NCI-H1048 (cell line): ENCODE data around the gene CCNDBP1.
"Not testable (repeated sequence)": the region's sequence is repeated elsewhere in the genome, so short reads cannot be mapped to it uniquely, and the experiment has no call there.

Experiments
- DNase-seq: peaks from one replicate; lab custom pipeline; 2025; lab: John Stamatoyannopoulos, UW

Gene CCNDBP1, protein sequence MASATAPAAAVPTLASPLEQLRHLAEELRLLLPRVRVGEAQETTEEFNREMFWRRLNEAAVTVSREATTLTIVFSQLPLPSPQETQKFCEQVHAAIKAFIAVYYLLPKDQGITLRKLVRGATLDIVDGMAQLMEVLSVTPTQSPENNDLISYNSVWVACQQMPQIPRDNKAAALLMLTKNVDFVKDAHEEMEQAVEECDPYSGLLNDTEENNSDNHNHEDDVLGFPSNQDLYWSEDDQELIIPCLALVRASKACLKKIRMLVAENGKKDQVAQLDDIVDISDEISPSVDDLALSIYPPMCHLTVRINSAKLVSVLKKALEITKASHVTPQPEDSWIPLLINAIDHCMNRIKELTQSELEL

DNA sequence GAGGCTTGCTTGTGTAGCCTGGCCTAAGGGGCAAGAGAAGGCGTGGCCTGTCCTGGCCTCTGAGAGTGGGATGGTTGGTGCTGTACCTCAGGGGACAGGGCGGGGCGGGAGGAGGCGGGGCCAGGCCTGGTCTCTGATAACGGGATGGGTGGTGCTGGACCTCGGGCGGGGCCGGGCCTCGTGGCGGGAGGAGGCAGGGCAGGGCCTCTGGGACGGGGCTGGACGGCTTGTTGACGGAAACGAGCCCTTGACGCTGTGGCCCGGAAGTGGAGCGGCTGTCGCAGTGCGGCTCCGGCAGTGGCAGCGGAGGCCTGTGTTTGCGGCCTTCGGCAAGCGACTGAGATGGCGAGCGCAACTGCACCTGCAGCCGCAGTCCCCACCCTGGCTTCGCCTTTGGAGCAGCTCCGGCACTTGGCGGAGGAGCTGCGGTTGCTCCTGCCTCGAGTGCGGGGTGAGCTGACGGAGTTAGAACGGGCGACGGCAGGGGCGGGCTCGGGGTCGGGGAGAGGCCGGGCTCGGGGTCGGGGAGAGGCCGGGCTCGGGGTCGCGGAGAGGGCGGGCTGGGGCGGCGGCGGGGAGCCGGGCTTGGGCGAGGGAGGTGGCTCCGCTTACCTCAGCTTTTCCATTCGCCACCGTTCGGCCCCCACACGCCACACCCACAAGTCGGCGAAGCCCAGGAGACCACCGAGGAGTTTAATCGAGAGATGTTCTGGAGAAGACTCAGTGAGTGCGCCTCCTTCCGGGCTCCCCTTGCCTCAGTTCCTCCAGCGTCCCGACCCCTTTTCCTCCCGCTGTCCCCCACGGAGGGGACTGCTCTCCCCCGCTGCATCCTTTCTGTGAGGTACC lies at the start of gene CCNDBP1:
Gene CCNDBP1 (plus strand): TSS at position 247 of the 846 bp plus-strand sequence. CDS start 96 bp downstream, at position 343.
- DNase-seq: peak; percentile 81

DNA sequence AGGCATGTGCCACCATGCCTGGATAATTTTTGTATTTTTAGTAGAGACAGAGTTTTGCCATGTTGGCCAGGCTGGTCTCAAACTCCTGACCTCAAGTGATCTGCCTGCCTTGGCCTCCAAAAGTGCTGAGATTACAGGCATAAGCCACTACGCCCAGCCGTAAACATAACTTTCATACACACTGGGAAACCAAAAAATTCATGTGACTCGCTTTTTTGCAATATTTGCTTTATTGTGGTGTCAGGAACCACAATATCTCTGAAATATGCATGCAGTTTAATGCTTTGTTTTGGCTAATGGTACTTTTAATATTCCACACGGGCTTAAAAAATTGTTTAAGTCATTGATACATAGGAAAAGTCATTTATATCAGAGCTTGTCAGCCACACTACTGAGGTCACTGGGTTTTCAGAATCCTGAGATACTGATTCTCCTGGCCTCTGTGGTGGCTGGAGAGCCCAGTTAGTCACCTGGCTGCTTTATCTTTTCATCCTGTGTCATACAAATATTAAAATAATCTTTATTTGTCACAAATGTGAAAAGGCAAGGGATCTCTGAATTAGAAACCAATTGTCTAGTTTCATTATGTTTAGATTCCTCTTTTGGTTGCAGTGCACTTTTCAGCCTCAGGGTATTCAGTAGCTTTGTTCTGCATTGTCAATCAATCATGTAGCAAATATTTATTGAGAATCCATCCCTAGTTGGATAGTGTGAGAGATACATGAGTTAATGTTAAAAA lies 41.8 kb upstream of the CCNDBP1 start:
- no peak for DNase-seq

DNA sequence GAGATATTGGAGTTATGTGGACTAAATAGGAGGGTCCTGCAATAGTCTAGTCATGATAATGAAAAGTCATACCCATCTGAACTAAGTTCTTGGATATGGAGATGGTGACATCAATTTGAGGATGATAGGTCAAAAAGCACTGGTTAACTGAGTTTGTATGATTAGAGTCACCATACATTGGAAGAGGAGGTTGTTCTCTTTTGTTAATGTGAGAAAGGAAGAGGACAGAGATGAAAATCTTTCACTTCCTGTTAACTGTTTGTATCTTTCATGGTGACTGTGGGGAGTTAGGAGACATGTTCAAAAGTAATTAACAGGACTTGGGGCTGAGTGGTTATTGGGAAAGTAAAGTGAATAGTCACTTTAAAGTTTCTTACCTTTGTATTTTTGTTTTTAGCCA lies 40.7 kb upstream of the CCNDBP1 start:
- no peak for DNase-seq

DNA sequence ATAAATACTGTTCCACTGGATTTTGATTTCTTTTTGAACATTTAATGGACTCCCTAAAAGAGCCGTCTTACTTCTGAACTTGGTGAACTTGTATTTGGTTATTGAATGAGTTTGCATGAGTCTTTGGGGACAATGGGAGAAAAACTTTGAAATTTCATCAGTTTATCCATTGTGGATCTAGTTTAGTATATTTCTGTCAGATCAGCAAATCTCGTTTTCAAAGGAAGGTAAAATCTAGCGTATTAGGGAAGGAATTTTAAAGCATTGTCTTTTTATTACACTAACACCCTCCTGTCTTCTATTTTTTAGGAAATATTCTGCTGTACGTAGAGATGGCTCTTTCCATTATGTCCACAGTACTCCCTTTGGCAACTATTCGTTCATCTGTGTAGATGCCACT lies 39.0 kb upstream of the CCNDBP1 start:
- DNase-seq: no peak

DNA sequence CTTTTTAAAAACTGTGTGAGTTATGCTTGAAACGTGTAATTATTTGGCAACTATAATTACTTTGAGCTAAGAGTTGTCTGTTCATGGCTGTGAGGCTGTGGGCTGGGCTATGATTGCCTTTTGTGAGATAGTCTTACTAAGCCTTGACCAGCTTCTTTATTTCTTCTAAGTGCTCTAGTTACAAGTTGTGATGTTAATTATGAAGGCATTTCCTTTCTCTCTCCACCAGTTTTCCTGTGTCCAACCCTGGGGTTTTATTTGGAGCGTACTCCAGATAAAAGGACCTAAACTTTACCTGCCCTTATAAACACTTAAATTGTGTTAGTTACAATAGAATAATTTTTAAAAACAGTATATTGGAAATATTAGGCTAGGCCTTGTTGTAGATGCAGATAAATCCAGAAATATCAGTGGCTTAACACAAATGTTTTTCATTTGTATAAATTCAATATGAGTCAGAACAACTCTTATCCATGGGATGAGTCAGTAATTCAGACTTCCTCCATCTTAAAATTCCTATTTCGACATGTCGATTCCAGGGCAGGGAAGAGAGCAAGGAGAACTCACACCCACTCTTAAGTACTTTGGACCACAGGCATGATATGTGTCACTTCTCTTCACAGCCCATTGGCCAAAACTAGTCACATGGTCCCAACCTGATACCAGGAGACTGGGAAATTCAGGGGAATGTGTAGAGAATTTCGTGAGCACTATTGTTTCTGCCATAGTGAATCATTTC lies 34.8 kb upstream of the CCNDBP1 start:
- DNase-seq: no peak

DNA sequence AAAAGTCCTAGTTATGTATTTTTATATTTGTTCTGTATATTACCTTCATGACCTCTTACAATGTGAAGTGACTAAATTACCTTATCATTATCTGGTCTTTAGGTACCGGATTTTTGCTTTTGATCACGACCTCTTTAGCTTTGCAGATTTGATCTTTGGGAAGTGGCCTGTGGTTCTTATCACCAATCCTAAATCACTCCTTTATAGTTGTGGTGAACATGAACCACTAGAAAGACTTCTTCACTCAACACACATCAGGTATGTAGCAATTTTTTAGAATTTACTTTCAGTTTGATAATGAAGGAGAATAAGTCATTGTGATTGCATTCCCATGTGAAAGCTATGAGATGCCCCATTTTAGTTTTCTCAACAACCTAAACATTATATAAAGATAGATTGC lies 33.5 kb upstream of the CCNDBP1 start:
- DNase-seq: no peak

DNA sequence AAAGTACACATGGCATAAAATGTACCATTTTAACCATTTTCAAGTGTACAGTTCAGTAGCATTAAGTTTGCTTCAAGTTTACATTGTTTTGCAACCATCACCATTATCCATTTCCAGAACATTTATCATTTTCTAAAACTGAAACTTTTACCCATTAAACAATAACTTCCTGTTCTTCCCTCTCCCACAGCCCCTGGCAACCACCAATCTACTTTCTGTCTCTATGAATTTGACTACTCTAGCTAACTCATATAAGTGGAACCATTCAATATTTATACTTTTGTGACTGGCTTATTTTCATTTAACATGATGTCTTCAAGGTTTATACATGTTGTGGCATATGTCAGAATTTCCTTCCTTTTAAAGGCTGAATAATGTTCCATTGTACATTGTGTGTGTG lies 31.9 kb upstream of the CCNDBP1 start:
- no peak for DNase-seq

DNA sequence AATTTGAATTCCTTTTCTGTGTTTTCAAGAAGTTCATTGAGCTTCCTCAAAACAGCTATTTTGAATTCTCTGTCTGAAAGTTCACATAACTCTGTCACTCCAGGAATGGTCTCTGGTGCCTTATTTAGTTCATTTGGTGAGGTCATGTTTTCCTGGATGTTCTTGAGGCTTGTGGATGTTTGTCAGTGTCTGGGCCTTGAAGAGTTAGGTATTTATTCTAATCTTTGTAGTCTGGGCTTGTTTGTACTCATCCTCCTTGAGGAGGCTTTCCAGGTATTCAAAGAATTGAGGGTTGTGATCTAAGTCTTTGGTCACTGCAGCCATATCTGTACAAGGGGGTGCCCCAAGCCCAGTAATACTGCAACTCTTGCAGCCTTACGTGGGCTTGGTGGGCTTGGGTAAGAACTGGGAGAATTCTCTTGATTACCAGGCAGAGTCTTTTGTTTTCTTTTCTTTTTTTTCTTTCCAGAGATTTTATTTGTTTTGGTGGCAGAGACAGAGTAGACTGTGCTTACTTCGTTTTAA lies 19.3 kb upstream of the CCNDBP1 start:
- DNase-seq: no peak

DNA sequence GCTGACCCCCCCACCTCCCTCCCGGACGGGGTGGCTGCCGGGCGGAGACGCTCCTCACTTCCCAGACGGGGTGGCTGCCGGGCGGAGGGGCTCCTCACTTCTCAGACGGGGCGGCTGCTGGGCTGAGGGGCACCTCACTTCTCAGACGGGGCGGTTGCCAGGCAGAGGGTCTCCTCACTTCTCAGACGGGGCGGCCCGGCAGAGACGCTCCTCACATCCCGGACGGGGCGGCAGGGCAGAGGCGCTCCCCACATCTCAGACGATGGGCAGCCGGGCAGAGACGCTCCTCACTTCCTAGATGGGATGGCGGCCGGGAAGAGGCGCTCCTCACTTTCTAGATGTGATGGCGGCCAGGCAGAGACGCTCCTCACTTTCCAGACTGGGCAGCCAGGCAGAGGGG lies 17.9 kb upstream of the CCNDBP1 start:
- DNase-seq: not testable (repeated sequence)

DNA sequence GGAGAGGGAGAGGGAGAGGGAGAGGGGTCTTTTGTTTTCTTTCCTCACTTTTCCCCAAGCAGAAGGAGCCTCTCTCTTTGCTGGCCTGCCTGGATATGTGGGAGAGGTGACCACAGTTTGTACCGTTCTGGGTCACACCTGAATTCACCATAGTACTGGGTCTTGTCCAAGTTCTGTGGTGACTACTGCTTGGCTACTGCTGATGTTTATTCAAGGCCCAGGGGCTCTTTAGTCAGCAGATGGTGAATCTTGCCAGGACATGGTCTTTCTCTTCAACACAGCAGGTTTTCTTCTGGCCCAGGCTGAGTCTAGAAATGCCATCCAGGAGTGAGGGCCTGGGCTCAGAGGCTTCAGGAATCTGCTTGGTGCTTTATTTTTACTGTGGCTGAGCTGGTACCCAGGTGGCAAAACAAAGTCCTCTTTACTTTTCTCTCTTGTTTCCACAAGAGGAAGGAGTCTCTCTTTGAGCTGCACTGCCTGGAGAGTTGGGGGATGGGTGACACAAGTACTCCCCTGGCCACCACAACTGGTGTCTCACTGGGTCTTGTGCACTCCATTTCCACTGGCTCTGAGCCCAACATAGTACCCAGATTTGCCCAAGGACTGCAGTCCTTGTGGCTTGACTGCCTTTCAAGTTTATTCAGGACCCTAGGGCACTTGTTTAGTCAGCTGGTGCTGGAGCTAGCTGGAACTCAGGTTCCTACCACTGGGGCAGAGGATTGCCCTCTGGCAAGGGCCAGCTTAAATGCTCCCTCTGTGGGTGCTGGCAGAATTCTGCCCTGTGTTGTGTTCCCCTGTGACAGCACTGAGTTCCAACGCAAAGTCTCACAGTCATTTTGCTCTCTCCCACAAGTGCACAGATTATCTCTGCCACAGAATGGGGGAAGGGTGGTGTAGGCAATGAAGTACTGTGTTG lies 16.8 kb upstream of the CCNDBP1 start:
- DNase-seq: no peak

DNA sequence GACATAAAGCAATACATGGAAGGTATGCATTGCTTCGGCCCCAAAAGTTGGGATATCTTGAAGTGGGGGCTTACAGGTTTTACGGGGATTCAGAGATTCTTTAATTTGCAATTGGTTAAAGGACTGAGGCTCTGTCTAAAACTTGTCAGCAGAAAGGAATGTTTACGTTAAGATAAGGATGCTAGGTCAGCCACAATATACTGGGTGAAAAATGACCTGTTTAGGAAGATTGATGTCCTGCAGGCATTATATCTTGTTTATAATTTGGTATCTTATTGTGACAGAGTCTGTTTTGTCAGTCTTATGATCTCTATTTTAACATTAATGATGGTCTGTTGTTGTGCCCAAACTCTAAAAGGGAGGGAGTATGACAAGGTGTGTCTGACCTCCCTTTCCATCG lies 15.3 kb upstream of the CCNDBP1 start:
- no peak for DNase-seq

DNA sequence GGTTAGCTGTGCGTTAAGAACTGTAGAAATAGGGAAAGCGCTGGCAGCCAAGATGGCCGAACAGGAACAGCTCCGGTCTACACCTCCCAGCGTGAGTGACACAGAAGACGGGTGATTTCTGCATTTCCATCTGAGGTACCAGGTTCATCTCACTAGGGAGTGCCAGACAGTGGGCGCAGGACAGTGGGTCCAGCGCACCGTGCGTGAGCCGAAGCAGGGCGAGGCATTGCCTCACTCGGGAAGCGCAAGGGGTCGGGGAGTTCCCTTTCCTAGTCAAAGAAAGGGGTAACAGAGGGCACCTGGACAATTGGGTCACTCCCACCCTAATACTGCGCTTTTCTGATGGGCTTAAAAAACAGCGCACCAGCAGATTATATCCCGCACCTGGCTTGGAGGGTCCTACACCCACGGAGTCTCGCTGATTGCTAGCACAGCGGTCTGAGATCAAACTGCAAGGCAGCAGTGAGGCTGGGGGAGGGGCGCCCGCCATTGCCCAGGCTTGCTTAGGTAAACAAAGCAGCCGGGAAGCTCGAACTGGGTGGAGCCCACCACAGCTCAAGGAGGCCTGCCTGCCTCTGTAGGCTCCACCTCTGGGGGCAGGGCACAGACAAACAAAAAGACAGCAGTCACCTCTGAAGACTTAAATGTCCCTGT lies 9.4 kb upstream of the CCNDBP1 start:
- DNase-seq: not testable (repeated sequence)

DNA sequence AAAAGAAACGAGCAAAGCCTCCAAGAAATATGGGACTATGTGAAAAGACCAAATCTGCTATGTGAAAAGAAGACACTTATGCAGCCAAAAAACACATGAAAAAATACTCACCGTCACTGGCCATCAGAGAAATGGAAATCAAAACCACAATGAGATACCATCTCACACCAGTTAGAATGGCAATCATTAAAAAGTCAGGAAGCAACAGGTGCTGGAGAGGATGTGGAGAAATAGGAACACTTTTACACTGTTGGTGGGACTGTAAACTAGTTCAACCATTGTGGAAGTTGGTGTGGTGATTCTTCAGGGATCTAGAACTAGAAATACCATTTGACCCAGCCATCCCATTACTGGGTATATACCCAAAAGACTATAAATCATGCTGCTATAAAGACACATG lies 8.1 kb upstream of the CCNDBP1 start:
- DNase-seq: not testable (repeated sequence)

DNA sequence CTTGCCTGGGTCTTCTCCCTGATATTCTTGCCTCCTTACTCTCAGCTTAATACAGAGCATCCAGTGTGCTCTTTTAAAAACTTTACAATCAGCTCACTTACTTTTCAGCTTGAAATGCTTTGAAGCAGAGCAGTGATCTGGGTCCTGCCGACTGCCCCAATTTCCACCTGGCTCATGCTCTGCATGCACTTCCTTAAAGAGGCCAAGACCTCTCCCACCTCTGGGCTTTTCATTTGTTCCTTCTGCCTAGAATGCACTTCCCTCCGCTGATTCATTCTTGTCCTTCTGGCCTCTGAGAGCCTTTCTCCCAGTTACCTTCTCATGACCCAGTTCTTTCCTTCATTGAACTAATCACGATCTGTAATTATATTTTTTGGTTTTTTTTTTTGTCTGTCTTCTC lies 1.9 kb upstream of the CCNDBP1 start:
- no peak for DNase-seq

DNA sequence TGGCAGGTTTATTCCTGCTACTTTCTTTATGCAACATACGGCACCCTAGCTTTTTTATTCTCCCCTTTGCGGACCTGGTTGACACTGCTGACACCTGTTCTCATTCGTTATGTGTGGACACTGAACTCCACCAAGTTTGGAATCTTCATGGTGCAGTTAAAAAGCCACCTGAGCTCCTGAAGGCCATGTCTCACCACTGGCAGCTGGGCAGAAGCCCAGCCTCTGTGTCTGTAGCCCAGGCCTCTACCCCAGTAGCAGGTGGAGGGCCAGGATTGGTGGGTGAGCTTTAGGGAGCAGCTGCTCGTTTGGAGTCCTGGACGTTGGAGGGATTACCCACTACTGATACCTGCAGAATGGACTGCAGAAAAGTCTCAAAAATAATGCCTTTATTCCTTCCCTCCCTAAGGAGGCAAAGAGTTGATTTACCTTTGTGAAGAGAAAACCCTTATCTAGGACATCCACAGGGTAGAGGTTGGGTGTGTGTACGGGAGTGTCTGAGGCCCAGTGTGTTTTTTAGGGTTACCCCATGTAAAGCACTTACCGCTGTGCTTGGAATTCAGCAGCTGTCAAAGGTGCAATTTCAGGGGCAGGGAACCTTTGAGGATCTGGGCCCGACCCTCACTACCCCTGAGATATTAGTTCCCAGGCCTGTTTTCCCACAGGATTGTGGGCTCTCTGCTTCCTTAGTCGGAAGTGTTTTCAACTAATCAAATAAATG lies 637 bp upstream of the CCNDBP1 start:
- no peak for DNase-seq

DNA sequence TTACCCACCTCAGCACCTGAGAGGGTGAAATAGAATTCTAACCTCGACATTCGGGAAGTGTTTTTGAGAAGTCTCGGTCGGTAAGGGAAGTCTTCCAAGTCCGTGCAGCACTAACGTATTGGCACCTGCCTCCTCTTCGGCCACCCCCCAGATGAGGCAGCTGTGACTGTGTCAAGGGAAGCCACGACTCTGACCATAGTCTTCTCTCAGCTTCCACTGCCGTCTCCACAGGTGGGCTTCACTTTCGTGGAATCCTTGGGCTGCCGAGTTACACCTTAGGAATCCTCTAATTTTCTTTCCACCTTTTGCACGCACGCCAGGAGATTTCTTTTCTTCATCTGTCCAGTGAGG lies 775 bp downstream of the CCNDBP1 start:
- DNase-seq: no peak

DNA sequence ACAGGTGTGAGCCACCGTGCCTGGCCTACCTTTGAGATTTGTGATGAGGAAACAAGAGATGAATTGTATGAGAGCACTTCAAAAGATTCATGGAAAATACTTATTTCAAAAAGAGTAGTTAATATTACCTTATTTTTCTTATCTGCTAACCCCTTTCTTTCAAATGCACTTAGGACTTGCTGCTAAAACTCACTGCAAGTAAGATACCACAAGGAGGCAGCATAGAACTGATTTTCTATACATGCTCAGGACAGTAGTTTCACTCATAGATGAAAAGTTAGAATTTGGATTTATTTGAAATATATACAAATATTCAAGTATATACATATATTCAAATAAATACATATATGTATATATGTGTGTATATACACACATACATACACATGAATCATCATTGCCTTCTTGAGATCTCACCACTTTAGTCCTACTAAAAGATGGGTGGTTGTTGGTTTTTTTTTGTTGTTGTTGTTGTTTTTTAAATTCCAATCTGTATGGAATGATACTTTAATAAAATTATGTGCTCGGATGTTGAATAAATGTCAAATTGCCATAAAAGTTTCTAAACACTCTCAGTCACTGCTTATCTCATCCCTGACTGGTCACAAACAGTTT lies 2.4 kb downstream of the CCNDBP1 start:
- no peak for DNase-seq

DNA sequence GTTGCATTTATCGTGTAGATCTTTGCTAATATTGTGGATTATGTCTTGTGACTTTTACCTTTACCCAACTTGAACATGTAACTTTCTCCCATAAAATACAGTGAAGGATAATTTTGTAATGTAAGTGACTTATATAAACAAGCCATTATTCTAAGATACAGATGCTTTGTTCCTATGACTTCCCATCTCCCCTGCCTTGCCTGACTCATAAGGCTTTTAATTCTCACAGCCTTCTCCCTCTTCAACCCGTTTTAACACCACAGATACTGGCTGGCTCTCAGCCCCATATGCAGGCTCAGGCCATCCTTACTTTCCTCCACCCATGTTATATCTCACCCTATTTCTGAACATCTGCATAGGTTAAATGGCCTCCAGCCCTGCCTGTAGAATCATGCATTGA lies 4.1 kb downstream of the CCNDBP1 start:
- no peak for DNase-seq

DNA sequence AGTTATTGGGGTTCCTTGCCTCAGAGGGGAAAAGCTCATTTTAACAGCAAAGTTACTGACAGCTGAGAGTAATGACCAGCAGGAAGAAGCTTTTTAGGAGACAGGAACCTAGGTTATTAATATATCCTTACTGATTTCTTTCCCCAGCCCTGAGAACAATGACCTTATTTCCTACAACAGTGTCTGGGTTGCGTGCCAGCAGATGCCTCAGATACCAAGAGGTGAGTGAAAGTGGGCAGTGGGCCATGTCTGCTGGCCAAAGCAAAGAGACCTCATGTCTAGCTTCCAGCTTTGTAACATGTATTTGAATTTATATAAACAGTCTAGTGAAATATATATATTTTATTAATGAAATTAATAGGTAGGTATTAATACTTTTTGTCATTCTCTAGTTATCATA lies 5.0 kb downstream of the CCNDBP1 start:
- no peak for DNase-seq
